SK-N-SH (cell line): ENCODE results near the gene MMP19. TPM values are rescaled to one million over a fixed set of nuclear protein-coding genes. Genes with fewer than 3 reads are reported as not detected.

ENCODE experiments used
- CTCF ChIA-PET: fragments of 300-600, 350-600 bp; formaldehyde crosslinking; extraction: SDS; loops from one replicate; lab custom pipeline; 2021; lab: Yijun Ruan, JAX
- POLR2A ChIA-PET: fragments of 350-600 bp; sonication (Branson Sonifier 250); formaldehyde crosslinking; extraction: SDS; loops from one replicate; lab custom pipeline; 2020; ENCODE audit warnings: antibody characterized with exemption, inconsistent platforms; lab: Yijun Ruan, JAX
- DNase-seq: peaks from one replicate; pipeline ENCODE4 v3.0.0; 2012
- H2AFZ ChIP-seq: fragments of 200-600 bp; sonication (generic); 2 replicates; pipeline ENCODE4 v1.8.1; 2016; ENCODE audit warnings: antibody characterized with exemption, mild to moderate bottlenecking, low read depth
- H3F3A ChIP-seq: fragments of 200-600 bp; sonication (generic); replicated peaks from 2 replicates; pipeline ENCODE3; 2016; ENCODE audit warnings: antibody characterized with exemption, mild to moderate bottlenecking; ENCODE audit not compliant: insufficient read depth
- H3K27ac ChIP-seq, 2 experiments: fragments of 200-500 bp in 1 of 2; fragments of 200-600 bp in 1 of 2; sonication (Bioruptor generic) in 1 of 2; sonication (generic), shearing (Covaris generic) in 1 of 2; 2 replicates each; pipeline versions ENCODE4 v1.5.1 to v1.6.1; 2014 to 2016; ENCODE audit warnings: low read depth in 2 of 2, inconsistent platforms in 1 of 2, low read length in 1 of 2, mild to moderate bottlenecking in 1 of 2, mixed read lengths in 1 of 2
- H3K27me3 ChIP-seq: fragments of 200-600 bp; sonication (generic), shearing (Covaris generic); 2 replicates; pipeline ENCODE4 v1.6.1; 2016; ENCODE audit warnings: mixed run types; ENCODE audit not compliant: insufficient read depth
- H3K36me3 ChIP-seq, 2 experiments: fragments of 200-500 bp in 1 of 2; fragments of 200-600 bp in 1 of 2; sonication (Bioruptor generic) in 1 of 2; sonication (generic) in 1 of 2; replicated peaks in 1 of 2; 2 replicates each; pipeline versions ENCODE3 to v1.5.1; 2014 to 2016; ENCODE audit warnings: low read length in 1 of 2, mild to moderate bottlenecking in 1 of 2; ENCODE audit not compliant: insufficient read depth in 2 of 2, control insufficient read depth in 1 of 2
- H3K4me1 ChIP-seq, 2 experiments: fragments of 200-500 bp in 1 of 2; fragments of 200-600 bp in 1 of 2; sonication (Bioruptor generic) in 1 of 2; sonication (generic), shearing (Covaris generic) in 1 of 2; 2 replicates each; pipeline versions ENCODE4 v1.5.1 to v1.6.1; 2014 to 2016; ENCODE audit warnings: low read depth in 1 of 2, low read length in 1 of 2, mixed run types in 1 of 2; ENCODE audit not compliant: insufficient read depth in 2 of 2, control insufficient read depth in 1 of 2
- H3K4me2 ChIP-seq: fragments of 200-600 bp; sonication (generic), shearing (Covaris generic); 2 replicates; pipeline ENCODE4 v1.6.1; 2017; ENCODE audit warnings: mixed run types
- H3K4me3 ChIP-seq, 2 experiments: fragments of 200-500 bp in 1 of 2; fragments of 200-600 bp in 1 of 2; sonication (Bioruptor generic) in 1 of 2; sonication (generic), shearing (Covaris generic) in 1 of 2; 2 replicates each; pipeline versions ENCODE4 v1.5.1 to v1.8.1; 2014 to 2016; ENCODE audit warnings: low read depth in 2 of 2, inconsistent platforms in 1 of 2, low read length in 1 of 2, mild to moderate bottlenecking in 1 of 2, mixed read lengths in 1 of 2, moderate library complexity in 1 of 2
- H3K79me2 ChIP-seq: fragments of 200-600 bp; sonication (generic); 2 replicates; pipeline ENCODE4 v1.8.1; 2017; ENCODE audit warnings: mild to moderate bottlenecking; ENCODE audit not compliant: insufficient read depth
- H3K9ac ChIP-seq: fragments of 200-600 bp; sonication (generic); 2 replicates; pipeline ENCODE4 v1.6.1; 2017; ENCODE audit warnings: mixed run types
- H3K9me2 ChIP-seq: fragments of 200-600 bp; sonication (generic); 2 replicates; pipeline ENCODE4 v1.6.1; 2017; ENCODE audit warnings: mixed run types
- H3K9me3 ChIP-seq: fragments of 200-600 bp; sonication (generic); 2 replicates; pipeline ENCODE4 v1.6.1; 2017; ENCODE audit warnings: mixed run types, mild to moderate bottlenecking, moderate library complexity
- H4K20me1 ChIP-seq: fragments of 200-600 bp; sonication (generic); 2 replicates; pipeline ENCODE4 v1.6.1; 2017; ENCODE audit warnings: mild to moderate bottlenecking, mixed run types; ENCODE audit not compliant: insufficient read depth
- CHD2 ChIP-seq: fragments of 150-350 bp; IDR thresholded peaks from 2 replicates; pipeline ENCODE4 v1.6.1; 2018; ENCODE audit warnings: low read length; ENCODE audit not compliant: partially characterized antibody
- ELF1 ChIP-seq: IDR thresholded peaks from 2 replicates; pipeline ENCODE4 v1.4.0; 2012
- FOXJ3 ChIP-seq: sonication (generic); formaldehyde crosslinking; IDR thresholded peaks from 2 replicates; pipeline ENCODE4 v1.5.1; 2020; ENCODE audit warnings: mild to moderate bottlenecking, missing genetic modification reagents
- NFIC ChIP-seq: IDR thresholded peaks from 2 replicates; pipeline ENCODE4 v1.4.0; 2012; ENCODE audit warnings: borderline replicate concordance
- NRF1 ChIP-seq: IDR thresholded peaks from 2 replicates; pipeline ENCODE4 v1.6.1; 2012; ENCODE audit warnings: low read depth, mild to moderate bottlenecking, low read length
- RCOR1 ChIP-seq: fragments of 150-350 bp; IDR thresholded peaks from 2 replicates; pipeline ENCODE4 v1.6.1; 2017; ENCODE audit warnings: antibody characterized with exemption, low read length
- RFX5 ChIP-seq: IDR thresholded peaks from 2 replicates; pipeline ENCODE4 v1.6.1; 2012; ENCODE audit warnings: mild to moderate bottlenecking, improper control_type of control experiment, low read length
- SIN3A ChIP-seq: IDR thresholded peaks from 2 replicates; pipeline ENCODE4 v1.6.1; 2012; ENCODE audit warnings: low read depth, mild to moderate bottlenecking, low read length, moderate library complexity, borderline replicate concordance
- WGBS: methylation state at CpG from one replicate; pipeline ENCODE4 v1.1.6; 2017; ENCODE audit warnings: low lambda C conversion rate; 5-methylcytosine and 5-hydroxymethylcytosine counted together
- polyA plus RNA-seq, 3 experiments: library from polyadenylated mRNA; depleted of rRNA; stranded (reverse); fragments of >200 nt; gene quantifications; 2 replicates each; pipeline ENCODE4 v1.2.3, GENCODE V29; 2012
- TF ChIP-seq, protein P1 (sequence below): IDR thresholded peaks from 2 replicates; pipeline ENCODE4 v1.4.0; 2012; ENCODE audit warnings: low read depth, borderline replicate concordance
- TF ChIP-seq, protein P2 (sequence below): IDR thresholded peaks from 2 replicates; pipeline ENCODE4 v1.6.1; 2012; ENCODE audit warnings: mild to moderate bottlenecking, low read depth, low read length, moderate library complexity
- TF ChIP-seq, protein P3 (sequence below): fragments of 150-350 bp; IDR thresholded peaks from 2 replicates; pipeline ENCODE4 v1.6.1; 2017; ENCODE audit warnings: antibody characterized with exemption, low read length, low read depth, borderline replicate concordance

The MMP19 gene
- polyA plus RNA-seq, 1 of the 3 experiments (the other 2 are of a cell fraction): 5.7 TPM

GRCh38 chr12:55788546-55788945 lies 54.2 kb downstream of the MMP19 start:
- peaks cover 55 to 92% of the 10 kb centered on the region in 2 experiments for H3K36me3 ChIP-seq
- H3K9me2 ChIP-seq: no peaks in the 10 kb centered on the region
- TF ChIP-seq FOXJ3 (CRISPR knock-in tag) (no peak), RCOR1 (no peak), NRF1 (no peak), SIN3A (no peak), RFX5 (no peak), CHD2 (no peak), NFIC (no peak), ELF1 (no peak)
- TF ChIP-seq, protein P1, sequence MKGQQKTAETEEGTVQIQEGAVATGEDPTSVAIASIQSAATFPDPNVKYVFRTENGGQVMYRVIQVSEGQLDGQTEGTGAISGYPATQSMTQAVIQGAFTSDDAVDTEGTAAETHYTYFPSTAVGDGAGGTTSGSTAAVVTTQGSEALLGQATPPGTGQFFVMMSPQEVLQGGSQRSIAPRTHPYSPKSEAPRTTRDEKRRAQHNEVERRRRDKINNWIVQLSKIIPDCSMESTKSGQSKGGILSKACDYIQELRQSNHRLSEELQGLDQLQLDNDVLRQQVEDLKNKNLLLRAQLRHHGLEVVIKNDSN: no peak
- TF ChIP-seq, protein P2, sequence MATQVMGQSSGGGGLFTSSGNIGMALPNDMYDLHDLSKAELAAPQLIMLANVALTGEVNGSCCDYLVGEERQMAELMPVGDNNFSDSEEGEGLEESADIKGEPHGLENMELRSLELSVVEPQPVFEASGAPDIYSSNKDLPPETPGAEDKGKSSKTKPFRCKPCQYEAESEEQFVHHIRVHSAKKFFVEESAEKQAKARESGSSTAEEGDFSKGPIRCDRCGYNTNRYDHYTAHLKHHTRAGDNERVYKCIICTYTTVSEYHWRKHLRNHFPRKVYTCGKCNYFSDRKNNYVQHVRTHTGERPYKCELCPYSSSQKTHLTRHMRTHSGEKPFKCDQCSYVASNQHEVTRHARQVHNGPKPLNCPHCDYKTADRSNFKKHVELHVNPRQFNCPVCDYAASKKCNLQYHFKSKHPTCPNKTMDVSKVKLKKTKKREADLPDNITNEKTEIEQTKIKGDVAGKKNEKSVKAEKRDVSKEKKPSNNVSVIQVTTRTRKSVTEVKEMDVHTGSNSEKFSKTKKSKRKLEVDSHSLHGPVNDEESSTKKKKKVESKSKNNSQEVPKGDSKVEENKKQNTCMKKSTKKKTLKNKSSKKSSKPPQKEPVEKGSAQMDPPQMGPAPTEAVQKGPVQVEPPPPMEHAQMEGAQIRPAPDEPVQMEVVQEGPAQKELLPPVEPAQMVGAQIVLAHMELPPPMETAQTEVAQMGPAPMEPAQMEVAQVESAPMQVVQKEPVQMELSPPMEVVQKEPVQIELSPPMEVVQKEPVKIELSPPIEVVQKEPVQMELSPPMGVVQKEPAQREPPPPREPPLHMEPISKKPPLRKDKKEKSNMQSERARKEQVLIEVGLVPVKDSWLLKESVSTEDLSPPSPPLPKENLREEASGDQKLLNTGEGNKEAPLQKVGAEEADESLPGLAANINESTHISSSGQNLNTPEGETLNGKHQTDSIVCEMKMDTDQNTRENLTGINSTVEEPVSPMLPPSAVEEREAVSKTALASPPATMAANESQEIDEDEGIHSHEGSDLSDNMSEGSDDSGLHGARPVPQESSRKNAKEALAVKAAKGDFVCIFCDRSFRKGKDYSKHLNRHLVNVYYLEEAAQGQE: no peak
- TF ChIP-seq, protein P3, sequence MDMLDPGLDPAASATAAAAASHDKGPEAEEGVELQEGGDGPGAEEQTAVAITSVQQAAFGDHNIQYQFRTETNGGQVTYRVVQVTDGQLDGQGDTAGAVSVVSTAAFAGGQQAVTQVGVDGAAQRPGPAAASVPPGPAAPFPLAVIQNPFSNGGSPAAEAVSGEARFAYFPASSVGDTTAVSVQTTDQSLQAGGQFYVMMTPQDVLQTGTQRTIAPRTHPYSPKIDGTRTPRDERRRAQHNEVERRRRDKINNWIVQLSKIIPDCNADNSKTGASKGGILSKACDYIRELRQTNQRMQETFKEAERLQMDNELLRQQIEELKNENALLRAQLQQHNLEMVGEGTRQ: no peak
- peaks cover 26% of the 10 kb centered on the region; the same call in 1 of the 2 replicates for H3K79me2 ChIP-seq
- H3K9me3 ChIP-seq: no peaks in the 10 kb centered on the region
- peaks cover 13% of the 10 kb centered on the region for H3F3A ChIP-seq
- H3K27ac ChIP-seq: no peak overlapping the region
- H2AFZ ChIP-seq: no peak overlapping the region
- DNase-seq: no peak
- H3K27me3 ChIP-seq: no peaks in the 10 kb centered on the region
- H3K9ac ChIP-seq: no peak overlapping the region
- CTCF ChIA-PET: interaction anchor here (0.8 to 19.8 kb wide), 3 partner anchors 9 to 142 kb away, joined by 3 to 358 read pairs (median 7); partner anchors contain the start of gene GDF11
- H4K20me1 ChIP-seq: no peaks in the 10 kb centered on the region
- no peak overlapping the region for H3K4me3 ChIP-seq
- POLR2A ChIA-PET: no interaction called here
- H3K4me2 ChIP-seq: no peak overlapping the region
- H3K4me1 ChIP-seq: no peaks in the 10 kb centered on the region
- WGBS: 98% methylated on average over 7 of the region's 7 CpGs

Other genes starting within 250 kb of the MMP19 start
- gene OR10P1, start 206.0 kb downstream of the MMP19 start, polyA plus RNA-seq (2012; rRNA removed): not detected in 2 replicates
- 17.6 and 19.7 TPM in 2 replicates for gene ITGA7, start 135.0 kb downstream of the MMP19 start, polyA plus RNA-seq (2012; rRNA removed)
- gene BLOC1S1, start 126.9 kb downstream of the MMP19 start, polyA plus RNA-seq (2012; rRNA removed): 277 and 331 TPM in 2 replicates
- 5.2 and 5.4 TPM in 2 replicates for gene RDH5, start 122.5 kb downstream of the MMP19 start, polyA plus RNA-seq (2012; rRNA removed)
- gene CD63, start 113.9 kb downstream of the MMP19 start, polyA plus RNA-seq (2012; rRNA removed): 1,022 and 1,465 TPM in 2 replicates
- 6.9 and 9.4 TPM in 2 replicates for gene GDF11, start 99.8 kb downstream of the MMP19 start, polyA plus RNA-seq (2012; rRNA removed)
- 65.8 and 66.9 TPM in 2 replicates for gene SARNP, start 25.2 kb downstream of the MMP19 start, polyA plus RNA-seq (2012; rRNA removed)
- 35.2 and 37.3 TPM in 2 replicates for gene ORMDL2, start 24.9 kb downstream of the MMP19 start, polyA plus RNA-seq (2012; rRNA removed)
- gene DNAJC14, start 13.3 kb downstream of the MMP19 start, polyA plus RNA-seq (2012; rRNA removed): 11.0 and 15.4 TPM in 2 replicates
- gene PYM1, start 85.0 kb upstream of the MMP19 start, polyA plus RNA-seq (2012; rRNA removed): 36.0 and 36.3 TPM in 2 replicates
- gene DGKA, start 88.2 kb upstream of the MMP19 start, polyA plus RNA-seq (2012; rRNA removed): 74.6 and 75.9 TPM in 2 replicates
- gene PMEL, start 123.1 kb upstream of the MMP19 start, polyA plus RNA-seq (2012; rRNA removed): 1.8 and 2.7 TPM in 2 replicates
- 34.7 and 43.3 TPM in 2 replicates for gene CDK2, start 123.9 kb upstream of the MMP19 start, polyA plus RNA-seq (2012; rRNA removed)
- gene RAB5B, start 131.1 kb upstream of the MMP19 start, polyA plus RNA-seq (2012; rRNA removed): 54.0 and 79.4 TPM in 2 replicates
- 23.2 and 25.7 TPM in 2 replicates for gene SUOX, start 154.3 kb upstream of the MMP19 start, polyA plus RNA-seq (2012; rRNA removed)
- gene IKZF4, start 178.1 kb upstream of the MMP19 start, polyA plus RNA-seq (2012; rRNA removed): 2.0 and 3.9 TPM in 2 replicates
- gene RPS26, start 199.0 kb upstream of the MMP19 start, polyA plus RNA-seq (2012; rRNA removed): 1,500 and 1,782 TPM in 2 replicates
- 1.4 and 1.5 TPM in 2 replicates for gene ERBB3, start 237.2 kb upstream of the MMP19 start, polyA plus RNA-seq (2012; rRNA removed)